ENCODE measurements around the gene RAB12.

RAB12 gene

DNA sequence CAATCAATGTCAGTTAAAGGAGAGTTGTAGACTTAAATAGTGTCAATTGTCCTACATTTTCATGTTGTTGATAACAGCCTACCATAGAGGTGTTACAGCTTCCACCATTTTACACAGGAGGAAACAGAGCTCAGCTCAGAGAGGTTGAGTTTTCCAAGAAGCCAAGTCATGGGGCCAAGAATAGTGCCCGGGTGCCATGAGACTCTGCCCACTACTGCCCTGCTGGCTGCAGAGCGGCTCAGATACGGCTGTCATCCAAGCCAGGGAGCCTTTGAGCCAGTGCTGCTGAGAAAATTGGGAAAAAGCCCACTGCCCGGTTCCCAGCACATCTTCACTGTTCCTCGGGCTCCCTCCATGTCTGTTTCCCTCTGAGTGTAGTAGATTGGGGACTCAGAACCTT is 22.0 kb downstream of the RAB12 start:
- H3K27ac ChIP-seq (ENCODE audit: extremely low read depth, low read depth, low read length): no peak overlapping the region
- POLR2A ChIA-PET: no interaction called here
- no peaks in the 10 kb centered on the region for H3K4me1 ChIP-seq (ENCODE audit: control insufficient read depth, insufficient read depth, low read length)
- TF ChIP-seq ZNF555 (tag by site-specific recombination; conservative IDR thresholded peaks at IDR 0.05): no peak
- no peak for TF ChIP-seq KLF9 (tag by site-specific recombination; IDR thresholded peaks at IDR 0.05; ENCODE audit: low read depth)
- TF ChIP-seq ZNF658 (tag by site-specific recombination; IDR thresholded peaks at IDR 0.05): no peak
- no peak for TF ChIP-seq TRIM28 (IDR thresholded peaks at IDR 0.05; ENCODE audit: borderline replicate concordance, low read length)
- no peak for TF ChIP-seq SETDB1 (IDR thresholded peaks at IDR 0.05; ENCODE audit: insufficient read length, low read length)
- TF ChIP-seq, protein P1, sequence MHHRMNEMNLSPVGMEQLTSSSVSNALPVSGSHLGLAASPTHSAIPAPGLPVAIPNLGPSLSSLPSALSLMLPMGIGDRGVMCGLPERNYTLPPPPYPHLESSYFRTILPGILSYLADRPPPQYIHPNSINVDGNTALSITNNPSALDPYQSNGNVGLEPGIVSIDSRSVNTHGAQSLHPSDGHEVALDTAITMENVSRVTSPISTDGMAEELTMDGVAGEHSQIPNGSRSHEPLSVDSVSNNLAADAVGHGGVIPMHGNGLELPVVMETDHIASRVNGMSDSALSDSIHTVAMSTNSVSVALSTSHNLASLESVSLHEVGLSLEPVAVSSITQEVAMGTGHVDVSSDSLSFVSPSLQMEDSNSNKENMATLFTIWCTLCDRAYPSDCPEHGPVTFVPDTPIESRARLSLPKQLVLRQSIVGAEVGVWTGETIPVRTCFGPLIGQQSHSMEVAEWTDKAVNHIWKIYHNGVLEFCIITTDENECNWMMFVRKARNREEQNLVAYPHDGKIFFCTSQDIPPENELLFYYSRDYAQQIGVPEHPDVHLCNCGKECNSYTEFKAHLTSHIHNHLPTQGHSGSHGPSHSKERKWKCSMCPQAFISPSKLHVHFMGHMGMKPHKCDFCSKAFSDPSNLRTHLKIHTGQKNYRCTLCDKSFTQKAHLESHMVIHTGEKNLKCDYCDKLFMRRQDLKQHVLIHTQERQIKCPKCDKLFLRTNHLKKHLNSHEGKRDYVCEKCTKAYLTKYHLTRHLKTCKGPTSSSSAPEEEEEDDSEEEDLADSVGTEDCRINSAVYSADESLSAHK (tag by site-specific recombination; IDR thresholded peaks at IDR 0.05): no peak
- no peak for TF ChIP-seq PRDM1 (tag by site-specific recombination; IDR thresholded peaks at IDR 0.05)
- TF ChIP-seq KLF8 (tag by site-specific recombination; IDR thresholded peaks at IDR 0.05): no peak
- TF ChIP-seq, protein P2, sequence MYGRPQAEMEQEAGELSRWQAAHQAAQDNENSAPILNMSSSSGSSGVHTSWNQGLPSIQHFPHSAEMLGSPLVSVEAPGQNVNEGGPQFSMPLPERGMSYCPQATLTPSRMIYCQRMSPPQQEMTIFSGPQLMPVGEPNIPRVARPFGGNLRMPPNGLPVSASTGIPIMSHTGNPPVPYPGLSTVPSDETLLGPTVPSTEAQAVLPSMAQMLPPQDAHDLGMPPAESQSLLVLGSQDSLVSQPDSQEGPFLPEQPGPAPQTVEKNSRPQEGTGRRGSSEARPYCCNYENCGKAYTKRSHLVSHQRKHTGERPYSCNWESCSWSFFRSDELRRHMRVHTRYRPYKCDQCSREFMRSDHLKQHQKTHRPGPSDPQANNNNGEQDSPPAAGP (tag by site-specific recombination; IDR thresholded peaks at IDR 0.05): no peak
- TF ChIP-seq, protein P3, sequence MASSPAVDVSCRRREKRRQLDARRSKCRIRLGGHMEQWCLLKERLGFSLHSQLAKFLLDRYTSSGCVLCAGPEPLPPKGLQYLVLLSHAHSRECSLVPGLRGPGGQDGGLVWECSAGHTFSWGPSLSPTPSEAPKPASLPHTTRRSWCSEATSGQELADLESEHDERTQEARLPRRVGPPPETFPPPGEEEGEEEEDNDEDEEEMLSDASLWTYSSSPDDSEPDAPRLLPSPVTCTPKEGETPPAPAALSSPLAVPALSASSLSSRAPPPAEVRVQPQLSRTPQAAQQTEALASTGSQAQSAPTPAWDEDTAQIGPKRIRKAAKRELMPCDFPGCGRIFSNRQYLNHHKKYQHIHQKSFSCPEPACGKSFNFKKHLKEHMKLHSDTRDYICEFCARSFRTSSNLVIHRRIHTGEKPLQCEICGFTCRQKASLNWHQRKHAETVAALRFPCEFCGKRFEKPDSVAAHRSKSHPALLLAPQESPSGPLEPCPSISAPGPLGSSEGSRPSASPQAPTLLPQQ (tag by site-specific recombination; IDR thresholded peaks at IDR 0.05): no peak
- CTCF ChIA-PET: no interaction called here
- peaks cover 26 to 70% of the 10 kb centered on the region in 2 experiments for H3K36me3 ChIP-seq (ENCODE audit: control insufficient read depth in 2 of 2, insufficient read depth in 1 of 2, low read length in 2 of 2)
- H3K9me3 ChIP-seq (ENCODE audit: control insufficient read depth, insufficient read depth, low read depth, low read length): no peaks in the 10 kb centered on the region
- no peak overlapping the region for H3K4me3 ChIP-seq (ENCODE audit: low read depth, low read length)

DNA sequence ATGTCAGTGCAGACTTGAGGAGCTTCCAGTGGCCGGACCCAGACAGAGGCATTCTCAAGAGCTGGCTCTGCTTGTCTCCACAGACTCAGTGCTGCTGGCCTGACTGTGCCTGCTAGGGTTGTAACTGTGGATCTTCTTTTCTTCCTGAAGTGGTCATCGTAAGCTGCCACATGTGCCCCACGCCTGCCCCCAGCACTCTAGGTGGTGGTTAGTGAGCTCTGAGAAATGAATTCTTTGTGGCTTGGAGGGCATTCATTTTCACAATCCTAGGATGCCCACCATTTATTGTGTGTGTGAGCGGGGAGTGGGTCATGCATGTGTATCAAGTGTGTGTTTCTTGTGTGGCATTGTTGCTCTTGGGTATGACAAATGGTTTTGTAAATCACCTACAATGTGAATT is 23.1 kb downstream of the RAB12 start:
- Histone ChIP-seq H3K4me3 (ENCODE audit: low read depth, low read length) (no peak overlapping the region), H3K27ac (ENCODE audit: extremely low read depth, low read depth, low read length) (no peak overlapping the region), H3K4me1 (ENCODE audit: control insufficient read depth, insufficient read depth, low read length) (no peaks in the 10 kb centered on the region), H3K9me3 (ENCODE audit: control insufficient read depth, insufficient read depth, low read depth, low read length) (no peaks in the 10 kb centered on the region), H3K36me3 (ENCODE audit: control insufficient read depth in 2 of 2, insufficient read depth in 1 of 2, low read length in 2 of 2) (peaks cover 31 to 71% of the 10 kb centered on the region in 2 experiments)
- ChIA-PET POLR2A (no interaction called here), CTCF (no interaction called here)
- TF ChIP-seq ZNF175 (tag by site-specific recombination; IDR thresholded peaks at IDR 0.05) (no peak), ZNF530 (tag by site-specific recombination; IDR thresholded peaks at IDR 0.05; ENCODE audit: low read depth) (no peak), ZFHX2 (tag by site-specific recombination; conservative IDR thresholded peaks at IDR 0.05) (no peak), ZNF514 (tag by site-specific recombination; IDR thresholded peaks at IDR 0.05) (no peak), MZF1 (tag by site-specific recombination; IDR thresholded peaks at IDR 0.05; ENCODE audit: borderline replicate concordance) (no peak), GLIS2 (tag by site-specific recombination; IDR thresholded peaks at IDR 0.05) (no peak), ZNF76 (tag by site-specific recombination; IDR thresholded peaks at IDR 0.05; ENCODE audit: borderline replicate concordance, low read depth) (no peak), ZNF610 (tag by site-specific recombination; IDR thresholded peaks at IDR 0.05; ENCODE audit: borderline replicate concordance) (no peak)
- TF ChIP-seq, protein P4, sequence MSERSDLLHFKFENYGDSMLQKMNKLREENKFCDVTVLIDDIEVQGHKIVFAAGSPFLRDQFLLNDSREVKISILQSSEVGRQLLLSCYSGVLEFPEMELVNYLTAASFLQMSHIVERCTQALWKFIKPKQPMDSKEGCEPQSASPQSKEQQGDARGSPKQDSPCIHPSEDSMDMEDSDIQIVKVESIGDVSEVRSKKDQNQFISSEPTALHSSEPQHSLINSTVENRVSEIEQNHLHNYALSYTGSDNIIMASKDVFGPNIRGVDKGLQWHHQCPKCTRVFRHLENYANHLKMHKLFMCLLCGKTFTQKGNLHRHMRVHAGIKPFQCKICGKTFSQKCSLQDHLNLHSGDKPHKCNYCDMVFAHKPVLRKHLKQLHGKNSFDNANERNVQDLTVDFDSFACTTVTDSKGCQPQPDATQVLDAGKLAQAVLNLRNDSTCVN (tag by site-specific recombination; optimal IDR thresholded peaks at IDR 0.05): no peak
